Measurements from ENCODE around the gene LRMDA.

Gene LRMDA

DNA sequence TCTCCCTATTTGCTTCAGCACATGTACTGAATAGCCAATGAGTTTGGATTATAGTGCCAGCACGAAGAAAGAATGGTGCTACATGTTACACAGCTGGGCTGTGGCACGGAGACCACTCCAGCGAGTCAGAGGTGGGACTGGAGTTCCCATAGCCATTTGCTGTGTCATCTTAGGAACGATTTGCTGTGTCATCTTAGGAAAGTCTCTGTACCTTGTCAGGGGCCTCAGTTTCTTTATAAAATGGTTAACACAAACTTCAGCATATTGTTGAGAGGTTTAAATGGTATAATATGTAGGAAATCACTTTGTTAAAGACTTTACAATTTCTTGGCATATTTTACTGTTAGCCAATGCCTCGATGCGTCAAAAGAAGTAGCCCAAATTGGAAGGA is 609.4 kb downstream of the LRMDA start:
- in situ Hi-C loops (cut with HindIII; ENCODE audit: low sequenced_read_pairs): no loop called here
- TF ChIP-seq, protein P1, sequence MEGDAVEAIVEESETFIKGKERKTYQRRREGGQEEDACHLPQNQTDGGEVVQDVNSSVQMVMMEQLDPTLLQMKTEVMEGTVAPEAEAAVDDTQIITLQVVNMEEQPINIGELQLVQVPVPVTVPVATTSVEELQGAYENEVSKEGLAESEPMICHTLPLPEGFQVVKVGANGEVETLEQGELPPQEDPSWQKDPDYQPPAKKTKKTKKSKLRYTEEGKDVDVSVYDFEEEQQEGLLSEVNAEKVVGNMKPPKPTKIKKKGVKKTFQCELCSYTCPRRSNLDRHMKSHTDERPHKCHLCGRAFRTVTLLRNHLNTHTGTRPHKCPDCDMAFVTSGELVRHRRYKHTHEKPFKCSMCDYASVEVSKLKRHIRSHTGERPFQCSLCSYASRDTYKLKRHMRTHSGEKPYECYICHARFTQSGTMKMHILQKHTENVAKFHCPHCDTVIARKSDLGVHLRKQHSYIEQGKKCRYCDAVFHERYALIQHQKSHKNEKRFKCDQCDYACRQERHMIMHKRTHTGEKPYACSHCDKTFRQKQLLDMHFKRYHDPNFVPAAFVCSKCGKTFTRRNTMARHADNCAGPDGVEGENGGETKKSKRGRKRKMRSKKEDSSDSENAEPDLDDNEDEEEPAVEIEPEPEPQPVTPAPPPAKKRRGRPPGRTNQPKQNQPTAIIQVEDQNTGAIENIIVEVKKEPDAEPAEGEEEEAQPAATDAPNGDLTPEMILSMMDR (IDR thresholded peaks at IDR 0.05; ENCODE audit: low read depth, low read length): no peak
- DNase-seq (ENCODE audit: low read depth, low spot score): no peak
- H3K4me3 ChIP-seq (ENCODE audit: low read depth, low read length): no peak overlapping the region

DNA sequence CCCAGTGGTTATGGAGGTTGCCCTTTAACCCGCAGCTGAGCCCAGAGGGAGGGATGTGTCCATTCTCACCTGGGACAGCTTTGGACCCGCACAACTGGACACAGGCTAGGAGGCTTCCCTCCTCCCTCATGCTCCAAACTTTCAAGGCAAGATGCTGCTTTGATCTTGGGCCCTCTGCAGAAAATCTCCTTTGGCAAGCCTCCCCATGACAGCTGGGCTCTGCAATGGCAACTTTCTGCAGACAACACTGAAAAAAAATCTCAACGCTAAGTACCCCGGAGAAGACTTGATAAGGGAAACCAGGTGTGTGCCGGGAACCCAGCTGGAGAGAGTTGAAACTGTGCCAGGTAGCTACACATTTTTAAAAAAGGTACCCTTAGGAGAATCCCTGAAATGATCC is 610.1 kb downstream of the LRMDA start:
- no peak for DNase-seq (ENCODE audit: low read depth, low spot score)
- TF ChIP-seq, protein P1 (IDR thresholded peaks at IDR 0.05; ENCODE audit: low read depth, low read length): no peak
- H3K4me3 ChIP-seq (ENCODE audit: low read depth, low read length): no peak overlapping the region
- in situ Hi-C loops (cut with HindIII; ENCODE audit: low sequenced_read_pairs): no loop called here

DNA sequence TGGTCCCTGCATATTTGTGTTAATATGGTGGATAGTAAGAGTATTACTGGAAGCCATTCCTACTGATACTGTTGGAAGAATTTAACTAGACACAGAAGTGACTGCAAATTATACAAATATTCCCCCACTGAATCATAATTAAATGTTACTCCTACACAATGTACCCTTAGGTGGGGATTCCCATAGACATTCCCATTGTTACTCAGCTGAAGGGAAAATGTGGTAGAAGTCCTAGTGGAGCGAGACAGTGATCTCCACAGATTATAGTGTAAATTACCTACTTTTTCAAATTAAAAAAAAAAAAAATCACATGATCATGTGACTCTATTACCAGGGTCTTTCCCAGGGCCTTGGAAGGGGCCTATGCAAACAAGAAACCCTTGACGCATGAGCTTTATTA is 611.8 kb downstream of the LRMDA start:
- in situ Hi-C loops (cut with HindIII; ENCODE audit: low sequenced_read_pairs): no loop called here
- DNase-seq (ENCODE audit: low read depth, low spot score): no peak
- TF ChIP-seq, protein P1 (IDR thresholded peaks at IDR 0.05; ENCODE audit: low read depth, low read length): no peak
- no peak overlapping the region for H3K4me3 ChIP-seq (ENCODE audit: low read depth, low read length)

DNA sequence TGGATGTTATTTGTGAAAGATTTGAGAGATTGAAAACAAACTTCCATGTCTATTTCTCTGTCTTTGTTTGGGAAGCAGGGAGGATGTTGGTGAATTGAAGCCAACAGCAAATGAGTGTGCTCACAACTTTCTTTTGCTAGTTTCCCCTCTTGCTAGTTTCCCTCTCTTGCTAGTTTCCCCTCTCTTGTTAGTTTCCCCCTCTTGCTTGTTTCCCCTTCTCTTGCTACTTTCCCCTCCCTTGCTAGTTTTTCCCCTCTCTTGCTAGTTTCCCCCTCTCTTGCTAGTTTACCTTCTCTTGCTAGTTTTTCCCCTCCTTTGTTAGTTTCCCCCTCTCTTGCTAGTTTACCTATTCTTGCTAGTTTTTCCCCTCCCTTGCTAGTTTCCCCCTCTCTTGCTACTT is 613.3 kb downstream of the LRMDA start:
- DNase-seq (ENCODE audit: low read depth, low spot score): no peak

DNA sequence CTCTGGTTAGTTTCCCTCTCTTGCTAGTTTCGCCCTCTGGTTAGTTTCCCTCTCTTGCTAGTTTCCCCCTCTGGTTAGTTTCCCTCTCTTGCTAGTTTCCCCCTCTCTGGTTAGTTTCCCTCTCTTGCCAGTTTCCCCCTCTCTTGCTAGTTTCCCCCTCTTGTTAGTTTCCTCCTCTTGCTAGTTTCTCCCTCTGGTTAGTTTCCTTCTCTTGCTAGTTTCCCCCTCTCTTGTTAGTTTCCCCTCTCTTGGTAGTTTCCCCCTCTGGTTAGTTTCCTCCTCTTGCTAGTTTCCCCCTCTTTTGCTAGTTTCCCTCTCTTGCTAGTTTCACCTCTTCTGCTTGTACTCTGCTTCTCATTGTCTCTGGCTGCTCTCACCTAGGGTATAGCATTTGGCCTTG is 613.8 kb downstream of the LRMDA start:
- TF ChIP-seq, protein P1 (IDR thresholded peaks at IDR 0.05; ENCODE audit: low read depth, low read length): no peak
- in situ Hi-C loops (cut with HindIII; ENCODE audit: low sequenced_read_pairs): no loop called here
- DNase-seq (ENCODE audit: low read depth, low spot score): no peak
- H3K4me3 ChIP-seq (ENCODE audit: low read depth, low read length): no peak overlapping the region

More for the DNA sequence above, 613.3 kb downstream of the LRMDA start:
- no peak overlapping the region for H3K4me3 ChIP-seq (ENCODE audit: low read depth, low read length)
- TF ChIP-seq, protein P1 (IDR thresholded peaks at IDR 0.05; ENCODE audit: low read depth, low read length): no peak
- in situ Hi-C loops (cut with HindIII; ENCODE audit: low sequenced_read_pairs): no loop called here

DNA sequence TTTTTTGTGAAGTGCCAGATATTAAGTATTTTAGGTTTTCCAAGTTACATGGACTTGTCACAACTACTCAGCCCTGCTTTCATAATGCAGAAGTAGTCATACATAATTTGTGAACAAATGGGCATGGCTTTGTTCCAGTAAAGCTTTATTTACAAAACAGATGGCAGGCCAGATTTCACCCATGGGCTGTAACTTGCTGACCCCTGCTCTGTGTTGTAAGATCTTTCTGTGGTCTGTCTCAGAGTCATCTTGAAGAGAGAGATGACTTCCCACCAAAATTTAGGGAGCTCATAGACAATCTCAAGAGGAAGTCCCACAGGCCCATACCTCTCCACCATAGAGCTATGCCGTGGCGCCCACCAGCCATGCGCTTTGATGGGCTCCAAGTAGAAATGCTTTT is 616.1 kb downstream of the LRMDA start:
- no peak overlapping the region for H3K4me3 ChIP-seq (ENCODE audit: low read depth, low read length)
- TF ChIP-seq, protein P1 (IDR thresholded peaks at IDR 0.05; ENCODE audit: low read depth, low read length): no peak
- in situ Hi-C loops (cut with HindIII; ENCODE audit: low sequenced_read_pairs): no loop called here
- DNase-seq (ENCODE audit: low read depth, low spot score): no peak

Measured in astrocyte of the spinal cord (primary cell).